Left cardiac atrium (tissue), 4 donors: ENCODE results near the gene NKX3-2. TPM values are rescaled to one million over a fixed set of nuclear protein-coding genes. Genes with fewer than 3 reads are reported as not detected.

Experiments used
- ATAC-seq, 2 donors: fragments of 200-7000 bp; cut with Tn5 transposase; one replicate each; pipeline ENCODE4 v1.9.1; 2020; ENCODE audit warnings: mild to moderate bottlenecking in 2 of 2, moderate library complexity in 2 of 2
- DNase-seq: peaks from one replicate; pipeline ENCODE4 v3.0.0-alpha.2; 2020
- intact Hi-C, 2 donors: fragments of 100-400 bp; cut with DNase I; formaldehyde crosslinking; loops; one replicate each; pipeline versions ENCODE4 v1.14.1 to v1.15.1; 2022 to 2023
- total RNA-seq, 2 donors: library from RNA; stranded (reverse); fragmentation: NEBNext Ultra II Directional; extraction: Animal tissue kit (Norgen Biotek cat#: 25700); gene quantifications; one replicate each; pipeline ENCODE4 v1.2.1, GENCODE V29; 2021
- donor health status: DM: no; HTN: yes; CAD: no.
- donor health status: DM: no; HTN: yes; CAD: no; lungs with severe emphysema.
- donor health status: DM: yes; HTN: yes; CAD: no.
- donor health status: Dilated cardiomyopathy.

Gene NKX3-2
- total RNA-seq, 2 donors from 2014 or later = not detected

DNA sequence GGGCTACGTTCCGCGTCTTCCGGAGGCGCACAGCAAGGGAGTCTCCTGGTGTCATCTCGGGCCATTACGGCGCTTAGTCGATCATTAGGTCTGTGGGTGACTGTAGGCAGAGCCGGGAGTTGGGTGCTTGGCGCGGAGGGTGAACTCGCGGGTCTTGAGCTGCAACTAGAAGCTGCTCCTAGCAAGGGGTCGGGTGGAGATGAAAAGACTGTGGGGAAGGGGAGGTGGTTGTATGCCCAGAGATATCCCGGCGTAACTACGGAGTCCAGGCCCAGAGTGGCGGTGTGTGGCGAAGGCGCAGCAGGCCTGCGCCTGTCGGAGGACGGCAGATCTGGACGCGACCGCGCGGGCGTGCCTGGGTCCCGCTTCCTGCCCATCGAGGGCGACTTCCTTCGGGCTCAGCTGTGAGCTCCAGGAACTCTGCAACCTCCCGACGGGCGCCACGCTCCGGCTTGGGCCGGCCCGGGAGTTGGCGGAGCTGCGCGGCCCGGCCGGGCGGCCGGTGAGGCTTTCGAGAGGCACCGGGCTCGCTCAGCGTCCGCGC lies 2.7 kb upstream of the NKX3-2 start:
- intact Hi-C loops = loop anchor here (5.0 to 10.0 kb wide), 2 partner anchors 695 to 812 kb away; no protein-coding TSS in a partner anchor
- ATAC-seq (peak; percentile 5 to 12), DNase-seq (no peak)

DNA sequence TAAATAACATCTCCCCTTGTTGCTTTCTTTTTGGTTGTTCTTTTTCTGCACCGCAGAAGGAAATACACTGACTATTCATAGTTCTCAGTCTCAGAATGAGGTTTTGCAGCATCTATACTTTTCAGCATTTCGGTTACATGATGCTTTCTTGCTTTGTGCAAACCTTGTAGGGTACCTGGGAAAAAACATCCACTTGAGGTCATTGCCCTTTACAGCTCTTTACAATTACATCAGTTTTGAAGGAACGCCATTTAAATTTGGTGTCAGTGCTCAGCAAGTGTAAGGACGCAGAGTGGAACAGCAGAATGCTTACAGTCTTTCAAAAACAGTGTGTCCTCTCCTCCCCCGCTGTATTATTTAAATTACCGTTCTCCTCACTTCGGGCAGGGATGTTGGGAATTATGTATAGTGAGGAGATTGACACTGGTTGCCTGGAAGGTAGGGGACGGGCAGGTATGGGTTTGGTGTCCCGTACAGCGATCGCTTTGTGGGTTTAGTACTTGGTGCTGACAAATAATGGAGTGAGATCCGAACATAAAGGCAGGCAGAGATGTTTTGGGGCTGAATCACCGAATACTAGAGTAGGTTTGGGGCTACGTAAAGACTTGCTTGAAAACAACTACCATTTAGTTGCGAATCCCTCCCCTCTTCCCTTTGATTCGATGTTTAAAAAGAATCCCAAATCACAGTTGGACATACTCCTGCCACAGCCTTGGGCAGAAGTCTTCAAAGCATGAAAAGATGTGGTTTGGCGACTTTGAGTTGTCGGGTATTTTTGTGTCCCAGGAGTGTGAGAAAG lies 2.0 kb upstream of the NKX3-2 start:
- ATAC-seq (no peak), DNase-seq (no peak)
- intact Hi-C loops = loop anchor here (5.0 to 10.0 kb wide), 2 partner anchors 694 to 812 kb away; no protein-coding TSS in a partner anchor

DNA sequence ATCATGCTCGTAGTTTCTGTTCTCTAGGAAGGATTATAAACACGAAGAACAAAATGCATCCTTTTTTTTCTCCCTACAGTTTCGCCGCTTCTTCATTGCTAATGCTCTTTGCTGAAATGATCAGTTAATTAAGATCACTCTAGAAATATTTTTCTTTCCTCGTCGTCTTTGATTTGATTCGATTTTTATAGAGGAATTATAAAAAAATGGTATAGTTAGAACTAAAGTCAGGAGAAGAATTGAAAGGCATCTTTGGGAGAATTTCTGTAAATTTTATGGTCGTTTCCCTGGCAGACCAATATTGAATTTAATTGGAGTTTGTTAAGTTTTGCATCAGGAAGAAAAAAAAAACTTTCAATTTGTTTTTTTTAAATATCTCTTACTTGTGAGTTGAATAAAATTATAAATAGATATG lies 1.1 kb upstream of the NKX3-2 start:
- intact Hi-C loops = loop anchor here (5.0 to 10.0 kb wide), 2 partner anchors 693 to 811 kb away; no protein-coding TSS in a partner anchor
- DNase-seq (no peak), ATAC-seq (no peak)

DNA sequence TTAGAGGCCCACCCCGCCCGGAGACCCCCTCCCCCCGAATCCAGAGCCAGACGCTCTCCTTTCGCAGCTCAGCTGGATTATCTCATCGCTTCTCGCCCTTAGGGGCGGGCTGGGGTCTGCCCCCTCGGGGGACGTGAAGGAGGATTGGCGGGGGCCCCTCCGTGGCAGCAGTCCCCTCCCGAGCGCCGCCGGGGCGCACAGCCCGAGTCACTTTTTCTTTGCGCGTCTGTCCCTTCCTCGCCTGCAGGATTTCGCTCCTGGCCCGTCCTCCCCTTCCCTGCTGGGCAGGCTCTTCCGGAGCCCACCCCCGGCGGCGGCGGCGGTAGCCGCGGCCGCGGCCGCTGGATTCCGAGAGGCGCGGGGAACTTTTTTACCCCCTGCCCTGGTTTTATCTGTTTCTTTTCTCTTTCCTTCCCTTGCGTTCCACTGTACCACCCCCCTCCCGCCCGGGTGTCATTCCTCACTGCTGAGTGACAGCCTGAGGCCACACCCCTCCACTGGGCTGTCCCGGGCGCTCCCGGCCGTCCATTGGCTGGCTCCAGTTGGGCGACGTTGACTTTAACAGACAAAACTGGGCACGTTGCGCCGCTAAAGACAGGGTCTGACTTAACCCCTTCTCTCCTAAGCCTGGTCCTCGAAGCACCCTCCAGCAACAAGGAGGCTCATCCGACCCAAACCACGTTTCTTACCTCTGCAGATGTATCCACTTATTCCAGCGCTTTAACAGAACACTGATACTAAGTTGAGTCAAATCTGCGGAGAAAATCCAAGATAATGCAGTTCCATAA lies 492 bp upstream of the NKX3-2 start:
- peak; percentile 76 for DNase-seq

DNA sequence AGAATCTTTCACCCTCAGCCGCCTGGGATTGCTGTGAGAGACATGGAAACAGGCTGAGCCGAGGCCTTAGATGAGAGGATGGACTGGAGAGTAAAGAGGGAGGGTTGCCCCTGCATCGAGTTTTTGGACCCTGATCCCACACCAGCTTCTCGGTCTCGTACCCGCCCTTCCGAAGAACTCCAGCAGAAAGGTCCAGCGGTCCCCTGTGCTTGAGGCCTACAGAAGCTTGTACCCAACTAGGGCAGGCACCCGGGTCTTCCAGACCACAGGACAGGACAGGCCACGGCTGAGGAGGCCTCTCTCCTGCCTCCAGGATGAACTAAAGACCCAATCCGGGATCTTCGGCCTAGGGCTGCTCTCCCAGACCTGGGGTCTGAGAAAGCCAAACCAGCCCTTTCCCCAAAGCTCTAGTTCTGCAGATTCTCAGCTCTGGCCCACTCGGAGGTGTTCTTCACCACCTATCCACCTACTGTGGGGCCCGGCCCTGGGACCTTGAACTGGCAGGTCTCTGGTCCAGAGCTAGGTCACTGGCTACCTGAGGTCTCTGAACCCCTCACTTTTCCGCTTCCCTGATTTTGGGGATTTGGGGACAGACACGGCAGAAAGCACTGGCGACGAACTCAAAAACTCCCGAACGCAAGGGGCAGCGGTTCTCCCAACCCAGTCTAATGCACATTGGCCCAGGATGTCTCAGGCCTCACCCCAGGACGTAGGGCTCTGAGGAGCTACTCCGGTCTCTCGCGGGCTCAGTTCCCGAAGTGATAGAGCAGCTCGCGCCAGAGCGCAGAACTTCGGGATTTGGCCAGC lies 1.1 kb downstream of the NKX3-2 start:
- DNase-seq = no peak
- intact Hi-C loops = loop anchor here in 1 of 2 donors (10.0 kb wide), 1 partner anchor 808 kb away; no protein-coding TSS in a partner anchor
- ATAC-seq = no peak

More for the DNA sequence above, 492 bp upstream of the NKX3-2 start:
- peak; percentile 71 to 88 for ATAC-seq
- intact Hi-C loops = loop anchor here (5.0 to 10.0 kb wide), 2 partner anchors 692 to 810 kb away; no protein-coding TSS in a partner anchor

DNA sequence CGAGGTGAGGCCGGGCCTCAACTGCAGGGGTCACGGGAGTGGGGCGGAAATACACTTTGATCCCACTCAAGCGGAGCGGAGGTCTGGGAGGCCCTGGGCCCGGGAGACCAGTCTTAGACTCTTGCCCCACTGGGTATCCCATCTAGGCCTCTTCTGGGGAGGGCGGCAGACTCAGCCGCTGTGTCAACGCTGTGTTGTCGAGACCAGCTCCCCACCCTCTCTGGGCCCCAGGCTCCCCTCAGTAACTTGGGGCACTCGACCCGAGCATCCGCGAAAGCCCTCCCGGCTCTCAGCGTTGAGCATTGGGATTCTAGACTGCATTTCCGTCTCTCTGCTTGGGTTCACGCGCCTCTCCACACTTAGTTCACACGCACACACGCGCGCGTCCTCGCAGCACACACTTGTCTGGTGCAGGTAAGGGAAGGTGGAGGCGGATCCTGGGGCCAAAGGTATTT lies 1.7 kb downstream of the NKX3-2 start:
- DNase-seq (no peak), ATAC-seq (no peak)
- intact Hi-C loops = loop anchor here in 1 of 2 donors (10.0 kb wide), 1 partner anchor 808 kb away; no protein-coding TSS in a partner anchor

DNA sequence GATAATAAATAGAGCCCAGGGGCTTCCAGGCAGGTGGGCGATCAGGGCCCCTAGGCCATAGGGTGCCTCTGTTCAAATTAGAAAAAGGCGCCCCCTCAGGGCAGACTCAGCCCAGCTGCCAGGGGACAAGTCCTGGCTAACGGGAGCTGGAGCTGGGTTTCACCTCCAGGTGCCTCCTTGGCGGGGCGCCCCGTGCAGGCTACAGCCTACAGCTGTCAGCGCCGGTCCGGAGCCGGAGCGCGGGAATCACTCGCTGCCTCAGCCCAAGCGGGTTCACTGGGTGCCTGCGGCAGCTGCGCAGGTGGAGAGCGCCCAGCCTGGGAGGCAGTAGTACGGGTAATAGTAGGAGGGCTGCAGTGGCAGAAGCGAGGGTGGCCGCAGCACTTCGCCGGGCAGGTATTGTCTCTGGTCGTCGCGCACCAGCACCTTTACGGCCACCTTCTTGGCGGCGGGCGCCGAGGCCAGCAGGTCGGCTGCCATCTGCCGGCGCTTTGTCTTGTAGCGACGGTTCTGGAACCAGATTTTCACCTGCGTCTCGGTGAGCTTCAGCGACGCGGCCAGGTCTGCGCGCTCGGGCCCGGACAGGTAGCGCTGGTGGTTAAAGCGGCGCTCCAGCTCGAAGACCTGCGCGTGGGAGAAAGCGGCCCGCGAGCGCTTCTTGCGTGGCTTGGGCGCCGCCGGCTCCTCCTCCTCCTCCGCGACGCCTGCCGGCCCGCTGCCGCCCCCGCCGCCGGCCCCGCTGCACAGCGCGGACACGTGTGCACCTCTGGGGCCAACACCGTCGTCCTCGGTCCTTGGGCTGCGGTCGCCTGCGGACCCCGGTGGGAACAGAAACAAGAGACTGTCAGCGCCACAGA lies 2.4 kb downstream of the NKX3-2 start:
- ATAC-seq (no peak), DNase-seq (no peak)
- intact Hi-C loops = loop anchor here in 1 of 2 donors (10.0 kb wide), 1 partner anchor 807 kb away; no protein-coding TSS in a partner anchor

DNA sequence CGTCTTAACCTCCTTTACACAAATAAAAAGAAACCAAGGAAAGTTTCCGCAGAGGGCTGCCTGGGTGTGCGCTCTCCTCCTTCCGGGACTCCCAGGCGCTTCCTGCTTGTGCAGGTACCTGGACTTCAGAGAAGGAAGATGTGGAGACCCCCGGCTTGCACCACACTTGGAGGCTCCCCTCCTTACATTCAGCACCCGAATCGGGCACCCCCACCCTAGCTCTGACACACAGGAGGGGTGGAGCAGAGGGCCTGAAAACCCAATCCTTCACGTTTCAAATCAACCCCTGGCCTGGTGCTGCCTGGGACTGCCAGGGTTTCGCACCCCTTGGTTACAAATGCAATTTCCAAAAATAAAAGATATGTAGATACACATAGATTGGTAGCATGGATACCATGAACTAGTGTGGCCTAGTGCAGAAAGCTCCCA lies 3.1 kb downstream of the NKX3-2 start:
- DNase-seq (no peak), ATAC-seq (no peak)
- intact Hi-C loops = loop anchor here in 1 of 2 donors (10.0 kb wide), 1 partner anchor 806 kb away; no protein-coding TSS in a partner anchor

DNA sequence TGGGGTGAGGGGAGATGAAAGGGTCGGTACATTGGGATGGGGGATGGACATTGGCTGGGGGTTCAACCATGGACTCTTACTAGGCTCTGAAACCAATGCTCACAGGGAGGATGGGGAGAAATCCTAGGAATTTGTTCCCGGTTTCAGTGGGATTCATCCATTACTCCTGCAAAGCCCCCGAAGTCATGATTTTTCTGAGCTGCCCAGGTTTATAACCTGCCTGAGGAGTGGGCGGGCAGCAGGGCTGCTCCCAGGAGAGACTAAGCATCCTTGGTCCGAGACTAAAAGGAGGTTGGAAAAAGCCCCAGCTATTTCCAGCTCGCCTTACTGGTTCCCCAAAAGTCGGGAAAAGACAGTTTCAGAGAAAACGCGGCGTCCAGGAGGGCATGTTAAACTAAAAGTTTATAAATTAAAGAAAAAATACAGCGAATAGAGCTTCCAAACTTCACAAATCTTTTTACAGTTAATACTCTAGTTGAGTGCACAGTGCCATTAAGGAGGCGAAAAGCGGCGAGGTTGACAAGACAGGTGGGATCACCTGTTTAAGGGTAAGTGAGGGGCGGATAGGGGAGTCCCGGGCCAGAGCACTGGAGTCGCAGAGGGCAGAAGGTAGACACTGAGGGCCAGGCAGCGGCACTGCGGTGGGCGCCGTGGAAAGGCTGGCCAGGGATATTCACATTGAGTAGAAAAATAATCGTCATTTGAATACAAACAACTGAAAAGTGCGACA lies 3.7 kb downstream of the NKX3-2 start:
- DNase-seq = no peak
- intact Hi-C loops = loop anchor here in 1 of 2 donors (10.0 kb wide), 1 partner anchor 806 kb away; no protein-coding TSS in a partner anchor
- no peak for ATAC-seq

DNA sequence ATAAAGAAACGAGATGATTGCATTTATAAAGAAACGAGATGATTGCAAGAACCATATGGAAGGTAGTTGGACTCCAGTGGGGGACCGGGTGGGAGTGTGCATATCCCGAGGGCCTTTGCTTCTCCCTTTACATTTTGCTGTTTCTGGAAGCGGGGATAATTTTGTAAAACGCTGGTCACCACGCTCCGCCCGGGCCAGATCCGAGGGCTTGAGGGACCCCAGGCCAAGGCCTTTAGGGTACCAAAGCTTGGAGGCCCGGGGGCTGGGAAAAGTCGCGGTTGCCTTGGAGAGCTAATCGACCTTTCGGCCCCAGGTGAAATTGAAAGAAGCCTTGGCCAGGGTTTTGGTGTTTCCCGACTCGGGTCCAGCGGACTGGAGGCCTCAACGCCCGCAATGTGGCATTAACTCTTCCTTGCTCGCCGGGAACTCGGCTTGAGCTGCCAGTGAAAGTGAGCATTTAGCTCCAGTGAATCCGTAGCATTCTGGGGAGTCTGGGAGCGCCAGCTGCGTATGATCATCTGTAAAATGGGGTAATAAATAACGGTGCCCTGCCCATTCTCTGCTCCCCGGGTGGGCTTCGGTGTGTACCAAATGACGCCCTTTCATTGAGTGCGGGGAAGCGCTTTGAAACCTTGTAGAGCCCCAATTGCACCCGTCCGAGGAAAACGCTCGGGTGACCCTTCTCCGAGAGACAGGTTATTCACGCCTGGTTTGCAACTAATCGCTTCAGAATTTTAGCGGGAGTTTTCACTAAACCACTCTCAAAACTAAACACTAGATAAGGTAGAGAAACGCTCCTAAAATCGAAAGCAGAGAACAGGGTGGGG lies 4.5 kb downstream of the NKX3-2 start:
- intact Hi-C loops = loop anchor here in 1 of 2 donors (10.0 kb wide), 1 partner anchor 805 kb away; no protein-coding TSS in a partner anchor
- DNase-seq = no peak

DNA sequence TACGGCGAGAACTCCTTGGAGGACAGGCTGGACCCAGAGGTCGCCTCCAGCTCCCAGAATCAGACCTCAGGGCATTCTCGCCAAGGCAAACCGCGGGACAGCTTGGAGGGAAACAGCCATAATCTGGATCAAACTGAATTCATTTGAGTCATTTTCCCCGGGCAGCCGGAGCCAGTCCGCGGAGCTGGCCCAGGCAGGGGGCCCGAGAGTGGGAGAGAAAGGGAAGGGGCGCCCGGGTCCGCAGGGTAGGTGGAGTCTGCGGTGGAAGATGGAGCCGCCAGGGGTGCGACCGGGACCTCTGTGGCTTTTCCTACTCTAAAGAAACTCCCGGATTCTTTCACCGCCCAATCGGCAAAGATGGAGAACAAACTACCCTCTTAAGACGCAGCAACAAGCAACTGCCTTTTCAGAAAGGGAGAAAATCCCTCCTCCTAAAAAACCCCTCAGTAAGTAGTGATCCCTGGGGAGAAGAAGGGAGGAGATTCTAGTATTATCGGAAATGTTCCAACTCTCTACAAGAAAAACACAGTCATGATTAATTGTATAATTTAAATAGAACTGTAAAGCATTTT lies 5.2 kb downstream of the NKX3-2 start:
- intact Hi-C loops = no loop called here
- DNase-seq = no peak
- no peak for ATAC-seq

More for the DNA sequence above, 4.5 kb downstream of the NKX3-2 start:
- no peak for ATAC-seq

DNA sequence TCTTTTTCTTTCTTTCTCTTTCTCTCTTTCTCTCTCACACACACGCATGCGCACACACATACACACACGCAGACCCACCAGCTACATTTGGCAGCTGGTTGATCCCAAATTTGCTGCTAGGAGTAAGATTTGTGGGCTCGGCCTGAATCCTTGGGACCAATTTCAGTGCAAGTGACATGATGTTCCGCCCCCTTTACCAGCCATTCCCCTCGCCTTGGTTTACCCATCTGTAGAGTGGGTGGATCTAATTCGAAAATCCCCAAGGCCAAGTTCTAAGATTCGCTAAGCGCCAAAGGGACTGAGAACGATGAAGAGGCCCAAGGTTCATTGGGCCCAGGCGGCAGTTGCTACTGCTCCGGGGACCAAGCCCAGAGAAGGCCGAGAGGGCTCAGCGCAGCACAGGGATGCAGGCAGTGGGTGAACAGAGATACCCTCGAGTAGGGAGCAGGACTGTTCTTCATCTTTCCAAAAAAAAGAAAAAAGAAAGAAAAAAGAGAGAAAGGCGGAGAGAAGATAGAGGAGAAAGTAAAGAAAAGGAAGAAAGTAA lies 5.8 kb downstream of the NKX3-2 start:
- intact Hi-C loops = no loop called here
- no peak for ATAC-seq

DNA sequence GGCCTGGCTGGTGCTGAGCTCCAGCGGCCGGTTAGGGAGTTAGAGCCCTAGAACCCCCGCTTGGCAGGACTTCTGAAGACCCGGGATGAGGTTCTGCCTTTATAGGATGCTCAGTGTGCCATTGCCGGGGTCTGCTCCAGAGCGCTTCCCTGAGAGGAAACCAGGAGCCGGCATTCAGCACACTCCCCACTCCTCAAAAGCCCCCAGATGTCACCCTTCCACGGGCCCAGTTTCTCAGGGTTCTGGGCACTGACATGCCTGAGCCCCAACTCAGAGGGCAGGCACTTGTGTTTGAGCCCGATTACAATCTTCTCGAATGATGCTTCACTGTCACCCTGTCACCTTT lies 6.5 kb downstream of the NKX3-2 start:
- ATAC-seq = no peak
- no peak for DNase-seq
- intact Hi-C loops = no loop called here

More for the DNA sequence above, 5.8 kb downstream of the NKX3-2 start:
- DNase-seq = no peak

DNA sequence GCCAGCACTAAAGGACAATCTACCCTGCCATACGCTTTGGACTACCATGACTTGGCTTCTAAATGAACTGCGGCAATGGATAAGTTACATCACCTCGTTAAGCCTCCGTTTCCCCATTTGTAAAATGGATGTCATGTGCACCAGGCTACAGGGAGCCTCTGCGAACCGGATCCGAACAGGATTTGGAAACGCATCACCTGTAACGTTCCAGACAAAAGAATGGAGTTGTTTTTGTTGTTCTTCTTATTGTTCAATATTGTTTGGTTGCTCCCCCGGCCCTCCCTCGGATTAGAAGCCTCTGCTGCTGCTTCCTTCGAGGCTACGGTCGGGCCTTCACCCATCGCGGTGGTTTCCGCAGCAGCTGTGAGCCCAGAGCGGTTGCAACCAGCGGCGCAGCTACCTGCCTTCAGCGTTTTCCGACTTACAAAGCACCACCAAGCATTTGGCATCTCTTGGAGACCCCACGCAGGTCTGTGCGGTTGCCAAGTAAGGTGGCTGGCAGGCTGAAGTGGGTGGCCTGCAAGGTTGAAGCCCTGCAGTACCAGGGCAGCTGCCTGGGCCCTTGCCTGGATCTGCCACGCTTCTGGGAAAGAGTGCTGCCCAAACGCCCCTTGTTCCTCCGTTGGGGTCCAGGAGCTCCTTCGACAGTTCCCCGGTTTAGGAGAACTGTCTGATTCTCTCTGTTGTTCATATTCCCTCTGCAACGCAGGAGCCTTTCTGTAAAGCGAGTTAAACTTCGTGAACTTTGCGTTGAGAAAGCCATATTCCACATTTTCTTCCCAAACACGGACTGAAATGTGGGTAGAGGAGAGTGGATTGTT lies 7.1 kb downstream of the NKX3-2 start:
- intact Hi-C loops = no loop called here
- ATAC-seq (no peak), DNase-seq (no peak)

DNA sequence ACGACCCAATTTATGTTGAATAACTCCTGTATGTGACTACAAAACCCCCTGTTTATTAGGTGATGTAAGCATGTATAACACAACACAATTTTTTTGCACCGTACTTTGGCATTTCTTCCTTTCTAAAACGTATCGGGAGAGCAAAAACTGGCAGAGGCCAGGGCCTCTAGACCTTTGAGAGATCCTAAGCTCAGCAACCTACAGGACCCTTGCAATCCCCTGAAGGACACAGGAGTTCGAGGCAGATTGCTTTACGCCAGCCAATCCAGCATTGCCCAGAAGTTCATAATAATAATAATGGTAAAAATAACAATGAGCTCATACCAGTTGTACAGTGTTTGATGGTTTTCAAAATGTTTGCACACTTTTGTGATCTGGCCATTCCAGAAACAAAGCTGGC lies 7.7 kb downstream of the NKX3-2 start:
- ATAC-seq (no peak), DNase-seq (no peak)
- intact Hi-C loops = no loop called here
